ENCODE measurements around the gene RNF39. TPM values are rescaled to one million over a fixed set of nuclear protein-coding genes. Genes with fewer than 3 reads are reported as not detected.

Gene RNF39
- total and polyA plus RNA-seq, 2 of the 13 experiments (the other 11 are each of a cell fraction or from before 2014, with no cell fraction given) = 0.13 to 1.8 TPM

DNA sequence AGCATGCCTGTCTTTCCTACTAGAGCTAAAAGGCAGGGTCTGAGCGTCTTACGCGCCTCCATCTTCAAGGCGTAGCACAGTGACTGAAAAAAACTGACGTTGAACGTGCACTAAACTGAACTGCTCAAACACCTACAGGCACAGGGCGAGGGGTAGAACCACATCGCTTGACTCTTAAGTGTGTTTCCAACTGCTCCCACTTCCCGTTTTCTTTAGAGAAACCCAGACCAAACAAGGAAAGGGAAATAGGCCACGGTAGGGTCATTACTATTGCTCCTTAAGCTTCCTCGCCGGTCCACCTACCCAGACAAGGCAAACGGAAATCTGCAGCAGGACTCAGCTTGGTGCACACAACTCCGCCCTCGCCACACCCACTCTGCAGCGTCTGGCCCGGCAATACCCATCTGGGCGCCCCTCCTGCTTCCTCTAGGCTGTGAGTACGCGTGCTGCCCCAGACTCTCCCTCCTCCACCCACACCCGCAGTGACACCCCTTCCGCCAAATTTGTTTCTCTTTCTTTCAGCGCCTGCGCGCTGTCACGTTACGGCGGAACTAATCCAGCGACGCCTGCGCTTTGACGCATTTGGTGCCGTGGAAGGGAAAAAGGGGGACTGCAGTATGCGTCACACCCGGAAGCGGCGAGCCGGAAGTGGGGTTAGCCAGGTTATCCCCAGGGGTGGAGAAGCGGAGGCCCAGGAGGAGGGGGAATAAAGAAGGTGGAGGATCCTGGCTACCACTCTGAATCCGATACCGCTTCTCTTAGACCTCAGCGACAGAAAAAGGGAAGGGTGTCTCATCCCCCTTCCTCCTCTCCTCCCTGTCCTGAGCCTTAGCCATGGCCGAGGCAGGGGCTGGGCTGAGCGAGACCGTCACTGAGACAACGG is 8.8 kb downstream of the RNF39 start, which contains the start of gene PPP1R11 (continued):
- TF ChIP-seq, protein P1, sequence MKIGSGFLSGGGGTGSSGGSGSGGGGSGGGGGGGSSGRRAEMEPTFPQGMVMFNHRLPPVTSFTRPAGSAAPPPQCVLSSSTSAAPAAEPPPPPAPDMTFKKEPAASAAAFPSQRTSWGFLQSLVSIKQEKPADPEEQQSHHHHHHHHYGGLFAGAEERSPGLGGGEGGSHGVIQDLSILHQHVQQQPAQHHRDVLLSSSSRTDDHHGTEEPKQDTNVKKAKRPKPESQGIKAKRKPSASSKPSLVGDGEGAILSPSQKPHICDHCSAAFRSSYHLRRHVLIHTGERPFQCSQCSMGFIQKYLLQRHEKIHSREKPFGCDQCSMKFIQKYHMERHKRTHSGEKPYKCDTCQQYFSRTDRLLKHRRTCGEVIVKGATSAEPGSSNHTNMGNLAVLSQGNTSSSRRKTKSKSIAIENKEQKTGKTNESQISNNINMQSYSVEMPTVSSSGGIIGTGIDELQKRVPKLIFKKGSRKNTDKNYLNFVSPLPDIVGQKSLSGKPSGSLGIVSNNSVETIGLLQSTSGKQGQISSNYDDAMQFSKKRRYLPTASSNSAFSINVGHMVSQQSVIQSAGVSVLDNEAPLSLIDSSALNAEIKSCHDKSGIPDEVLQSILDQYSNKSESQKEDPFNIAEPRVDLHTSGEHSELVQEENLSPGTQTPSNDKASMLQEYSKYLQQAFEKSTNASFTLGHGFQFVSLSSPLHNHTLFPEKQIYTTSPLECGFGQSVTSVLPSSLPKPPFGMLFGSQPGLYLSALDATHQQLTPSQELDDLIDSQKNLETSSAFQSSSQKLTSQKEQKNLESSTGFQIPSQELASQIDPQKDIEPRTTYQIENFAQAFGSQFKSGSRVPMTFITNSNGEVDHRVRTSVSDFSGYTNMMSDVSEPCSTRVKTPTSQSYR (CRISPR knock-in tag; IDR thresholded peaks at IDR 0.05; ENCODE audit: borderline replicate concordance) = peak; percentile 52; the same call in 1 of the 2 replicates
- TF ChIP-seq ZFP82 (CRISPR knock-in tag; IDR thresholded peaks at IDR 0.05; ENCODE audit: borderline replicate concordance) (no peak), HNRNPL (IDR thresholded peaks at IDR 0.05; ENCODE audit: low read depth, low read length) (peak; percentile 72; the same call in 1 of the 2 replicates), ZNF720 (CRISPR knock-in tag; IDR thresholded peaks at IDR 0.05) (0 out of 2 replicates have a peak, but pooled peaks have one; percentile 55), HDAC2 (CRISPR knock-in tag; IDR thresholded peaks at IDR 0.05) (peak; percentile 80), HNRNPUL1 (IDR thresholded peaks at IDR 0.05; ENCODE audit: low read depth, low read length) (no peak), ZSCAN25 (CRISPR knock-in tag; IDR thresholded peaks at IDR 0.05) (peak; percentile 94), ZSCAN31 (CRISPR knock-in tag; IDR thresholded peaks at IDR 0.05; ENCODE audit: low read depth) (peak; percentile 93), ZNF549 (CRISPR knock-in tag; IDR thresholded peaks at IDR 0.05) (0 out of 2 replicates have a peak, but pooled peaks have one; percentile 43), POLR2G (IDR thresholded peaks at IDR 0.05; ENCODE audit: low read depth, low read length) (peak; percentile 81), HIVEP1 (CRISPR knock-in tag; IDR thresholded peaks at IDR 0.05) (peak; percentile 99), AGO1 (IDR thresholded peaks at IDR 0.05; ENCODE audit: low read depth, low read length, poor library complexity, severe bottlenecking) (peak; percentile 86), ZNF441 (CRISPR knock-in tag; IDR thresholded peaks at IDR 0.05; ENCODE audit: borderline replicate concordance) (peak; percentile 80), ZNF510 (CRISPR knock-in tag; IDR thresholded peaks at IDR 0.05; ENCODE audit: low read depth) (peak; percentile 97), TOE1 (CRISPR knock-in tag; IDR thresholded peaks at IDR 0.05) (no peak)
- TF ChIP-seq, protein P2, sequence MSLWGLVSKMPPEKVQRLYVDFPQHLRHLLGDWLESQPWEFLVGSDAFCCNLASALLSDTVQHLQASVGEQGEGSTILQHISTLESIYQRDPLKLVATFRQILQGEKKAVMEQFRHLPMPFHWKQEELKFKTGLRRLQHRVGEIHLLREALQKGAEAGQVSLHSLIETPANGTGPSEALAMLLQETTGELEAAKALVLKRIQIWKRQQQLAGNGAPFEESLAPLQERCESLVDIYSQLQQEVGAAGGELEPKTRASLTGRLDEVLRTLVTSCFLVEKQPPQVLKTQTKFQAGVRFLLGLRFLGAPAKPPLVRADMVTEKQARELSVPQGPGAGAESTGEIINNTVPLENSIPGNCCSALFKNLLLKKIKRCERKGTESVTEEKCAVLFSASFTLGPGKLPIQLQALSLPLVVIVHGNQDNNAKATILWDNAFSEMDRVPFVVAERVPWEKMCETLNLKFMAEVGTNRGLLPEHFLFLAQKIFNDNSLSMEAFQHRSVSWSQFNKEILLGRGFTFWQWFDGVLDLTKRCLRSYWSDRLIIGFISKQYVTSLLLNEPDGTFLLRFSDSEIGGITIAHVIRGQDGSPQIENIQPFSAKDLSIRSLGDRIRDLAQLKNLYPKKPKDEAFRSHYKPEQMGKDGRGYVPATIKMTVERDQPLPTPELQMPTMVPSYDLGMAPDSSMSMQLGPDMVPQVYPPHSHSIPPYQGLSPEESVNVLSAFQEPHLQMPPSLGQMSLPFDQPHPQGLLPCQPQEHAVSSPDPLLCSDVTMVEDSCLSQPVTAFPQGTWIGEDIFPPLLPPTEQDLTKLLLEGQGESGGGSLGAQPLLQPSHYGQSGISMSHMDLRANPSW (CRISPR knock-in tag; IDR thresholded peaks at IDR 0.05; ENCODE audit: borderline replicate concordance) = peak; percentile 90; the same call in 1 of the 2 replicates
- TF ChIP-seq, protein P3, sequence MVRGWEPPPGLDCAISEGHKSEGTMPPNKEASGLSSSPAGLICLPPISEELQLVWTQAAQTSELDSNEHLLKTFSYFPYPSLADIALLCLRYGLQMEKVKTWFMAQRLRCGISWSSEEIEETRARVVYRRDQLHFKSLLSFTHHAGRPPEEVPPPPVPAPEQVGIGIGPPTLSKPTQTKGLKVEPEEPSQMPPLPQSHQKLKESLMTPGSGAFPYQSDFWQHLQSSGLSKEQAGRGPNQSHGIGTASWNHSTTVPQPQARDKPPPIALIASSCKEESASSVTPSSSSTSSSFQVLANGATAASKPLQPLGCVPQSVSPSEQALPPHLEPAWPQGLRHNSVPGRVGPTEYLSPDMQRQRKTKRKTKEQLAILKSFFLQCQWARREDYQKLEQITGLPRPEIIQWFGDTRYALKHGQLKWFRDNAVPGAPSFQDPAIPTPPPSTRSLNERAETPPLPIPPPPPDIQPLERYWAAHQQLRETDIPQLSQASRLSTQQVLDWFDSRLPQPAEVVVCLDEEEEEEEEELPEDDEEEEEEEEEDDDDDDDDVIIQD (CRISPR knock-in tag; IDR thresholded peaks at IDR 0.05; ENCODE audit: low read depth) = no peak; the same call in 1 of the 2 replicates
- TF ChIP-seq, protein P4, sequence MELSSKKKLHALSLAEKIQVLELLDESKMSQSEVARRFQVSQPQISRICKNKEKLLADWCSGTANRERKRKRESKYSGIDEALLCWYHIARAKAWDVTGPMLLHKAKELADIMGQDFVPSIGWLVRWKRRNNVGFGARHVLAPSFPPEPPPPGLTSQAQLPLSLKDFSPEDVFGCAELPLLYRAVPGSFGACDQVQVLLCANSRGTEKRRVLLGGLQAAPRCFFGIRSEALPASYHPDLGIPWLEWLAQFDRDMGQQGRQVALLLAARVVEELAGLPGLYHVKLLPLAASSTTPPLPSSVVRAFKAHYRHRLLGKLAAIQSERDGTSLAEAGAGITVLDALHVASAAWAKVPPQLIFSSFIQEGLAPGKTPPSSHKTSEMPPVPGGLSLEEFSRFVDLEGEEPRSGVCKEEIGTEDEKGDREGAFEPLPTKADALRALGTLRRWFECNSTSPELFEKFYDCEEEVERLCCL (CRISPR knock-in tag; IDR thresholded peaks at IDR 0.05; ENCODE audit: borderline replicate concordance) = no peak

Measured in HepG2 (cell line).